ENCODE measurements around the gene HDAC5.
"Not testable (repeated sequence)": the region's sequence is repeated elsewhere in the genome, so short reads cannot be mapped to it uniquely, and the experiment has no call there.

Gene HDAC5

DNA sequence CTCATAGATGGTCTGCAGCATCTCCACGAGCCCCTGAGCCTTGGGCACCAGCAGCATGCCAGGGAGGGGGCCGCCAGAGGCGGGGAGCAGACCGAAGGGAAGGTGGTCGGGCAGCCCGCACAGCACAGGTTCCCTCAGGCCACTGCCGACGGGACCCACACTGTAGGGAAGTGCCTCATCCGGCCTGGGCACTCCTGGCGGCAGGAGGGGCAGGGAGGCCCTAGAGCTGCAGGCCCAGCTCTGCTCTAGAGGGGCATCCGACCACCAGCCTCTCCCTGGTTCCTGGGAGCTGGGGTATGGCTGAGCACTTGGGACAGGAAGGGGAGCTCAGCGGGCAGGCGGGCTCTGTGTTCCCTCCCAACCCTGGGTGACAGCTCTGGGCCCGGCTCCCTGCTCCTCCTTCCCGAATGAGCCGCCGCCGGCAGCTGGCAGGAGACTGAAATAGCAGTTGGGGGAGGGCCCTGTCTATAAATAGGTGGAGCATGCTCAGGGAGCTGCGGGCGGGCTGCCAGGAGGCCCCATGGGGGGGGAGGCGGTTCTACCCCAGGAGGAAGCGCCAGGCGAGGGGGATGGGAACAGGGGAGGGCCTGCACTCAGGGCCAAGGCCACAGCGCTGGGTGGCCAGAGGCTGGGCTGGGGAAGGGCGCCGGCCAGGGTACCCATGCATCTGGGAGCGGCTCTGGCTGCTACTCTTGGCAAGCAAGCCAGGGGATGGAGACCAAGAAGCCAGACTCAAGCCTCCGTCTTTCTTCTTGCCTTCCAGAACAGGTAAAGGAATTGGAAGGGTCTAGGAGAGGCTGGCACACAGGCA is 12.4 kb downstream of the HDAC5 start:
- DNase-seq, result peak; percentile 92

DNA sequence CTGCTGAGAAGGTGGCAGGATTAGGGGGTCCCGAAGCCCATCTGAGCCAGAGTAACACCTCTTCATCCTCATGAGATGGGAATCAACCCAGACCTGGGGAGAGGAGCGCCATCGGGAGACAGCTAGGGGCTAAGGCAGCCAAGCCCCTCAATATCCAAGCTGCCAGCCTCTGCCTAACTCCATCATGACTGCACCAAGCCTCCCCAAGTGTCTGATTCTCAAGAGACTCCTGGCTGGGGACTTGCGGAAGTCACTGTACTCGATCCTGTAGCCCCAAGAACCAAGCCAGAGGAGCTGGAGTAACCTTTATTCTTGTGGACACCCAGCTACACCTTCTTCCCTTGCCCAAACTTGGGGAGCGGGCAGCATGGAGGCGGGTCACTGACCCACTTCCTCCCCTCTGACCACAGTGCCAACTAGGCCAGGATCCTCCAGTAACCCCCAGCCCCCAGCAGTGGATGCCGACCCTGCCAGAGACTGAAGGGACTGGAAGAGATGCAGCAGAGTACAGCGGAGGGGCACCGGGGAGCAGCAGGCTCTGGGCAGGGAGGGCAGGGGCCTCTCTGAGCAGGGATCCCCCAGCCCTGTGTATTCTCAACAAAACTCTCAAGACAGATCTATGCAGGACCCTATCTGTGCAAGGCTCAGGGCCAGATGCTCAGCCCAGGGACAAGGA is 13.3 kb downstream of the HDAC5 start:
- DNase-seq, result no peak

DNA sequence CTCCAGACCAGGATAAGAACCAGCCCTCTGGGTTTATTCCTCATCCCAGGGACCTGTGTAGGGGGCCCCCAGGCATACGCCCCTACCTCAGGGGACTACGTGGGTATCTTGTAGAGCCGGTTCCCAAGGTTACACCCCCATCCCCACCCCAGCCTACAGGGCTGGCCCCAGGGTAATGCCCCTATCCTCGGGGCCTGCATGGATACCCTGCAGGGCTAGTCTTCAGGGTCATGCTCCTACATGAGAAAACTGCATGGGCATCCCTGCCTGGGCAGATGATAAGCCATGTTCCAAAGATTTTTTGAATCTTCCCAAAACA is 14.2 kb downstream of the HDAC5 start:
- DNase-seq, result no peak

DNA sequence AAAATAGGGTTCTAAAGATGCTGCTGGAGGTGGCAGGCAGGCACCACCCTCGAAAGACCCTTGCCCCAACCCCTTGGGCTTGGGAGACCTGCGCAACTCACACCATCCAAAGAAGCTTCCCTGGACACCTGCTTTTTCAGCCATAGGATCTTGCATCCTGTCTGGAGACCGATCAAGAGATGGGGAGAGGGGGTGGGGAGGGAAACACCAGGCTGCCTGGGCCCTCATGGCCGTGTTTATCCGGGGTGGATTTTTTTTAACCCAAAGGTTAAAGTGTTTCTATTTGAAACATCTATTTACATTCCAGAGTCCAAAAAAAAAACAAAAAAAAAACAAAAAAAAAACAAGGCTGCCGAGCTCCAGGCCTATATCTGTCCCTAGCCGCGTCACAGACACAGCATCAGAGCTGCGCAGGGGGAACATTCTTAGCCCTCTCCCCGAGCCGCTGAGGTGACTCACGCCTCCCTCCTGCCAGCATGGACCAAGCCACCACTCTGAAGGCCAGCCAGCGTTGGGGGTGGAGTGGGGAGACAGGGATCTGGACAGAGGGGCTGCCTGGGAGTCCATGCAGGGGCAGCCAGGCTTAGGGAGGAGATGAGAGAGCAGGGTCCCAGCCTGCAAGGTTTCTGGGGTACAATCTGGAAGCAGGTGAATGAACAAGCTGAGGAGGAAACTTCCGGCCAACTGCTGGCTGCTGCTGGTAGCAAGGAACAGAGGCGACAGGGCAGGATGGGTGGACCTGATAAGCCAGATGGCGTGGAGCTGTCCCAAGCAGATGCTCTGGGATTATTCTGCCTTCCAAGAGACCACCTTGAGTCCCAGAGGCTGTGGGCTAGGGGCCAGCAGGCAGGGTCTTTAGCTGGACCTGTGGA is 14.8 kb downstream of the HDAC5 start:
- DNase-seq, result no peak

DNA sequence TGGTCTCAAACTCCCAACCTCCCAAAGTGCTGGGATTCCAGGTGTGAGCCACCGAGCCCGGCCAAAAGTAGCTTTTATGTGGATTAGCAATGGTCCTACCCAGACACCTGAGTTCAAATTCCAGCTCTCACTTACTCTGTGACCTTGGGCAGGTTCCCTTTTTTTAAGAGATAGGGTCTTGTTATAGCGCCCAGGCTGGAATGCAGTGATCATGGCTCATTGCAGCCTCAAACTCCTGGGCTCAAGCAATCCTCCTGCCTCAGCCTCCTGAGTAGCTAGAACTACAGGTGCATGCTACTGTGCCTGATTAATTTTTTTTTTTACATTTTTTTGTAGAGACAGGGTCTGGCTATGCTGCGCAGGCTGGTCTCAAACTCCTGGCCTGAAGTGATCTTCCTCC is 16.6 kb downstream of the HDAC5 start:
- no peak for DNase-seq

DNA sequence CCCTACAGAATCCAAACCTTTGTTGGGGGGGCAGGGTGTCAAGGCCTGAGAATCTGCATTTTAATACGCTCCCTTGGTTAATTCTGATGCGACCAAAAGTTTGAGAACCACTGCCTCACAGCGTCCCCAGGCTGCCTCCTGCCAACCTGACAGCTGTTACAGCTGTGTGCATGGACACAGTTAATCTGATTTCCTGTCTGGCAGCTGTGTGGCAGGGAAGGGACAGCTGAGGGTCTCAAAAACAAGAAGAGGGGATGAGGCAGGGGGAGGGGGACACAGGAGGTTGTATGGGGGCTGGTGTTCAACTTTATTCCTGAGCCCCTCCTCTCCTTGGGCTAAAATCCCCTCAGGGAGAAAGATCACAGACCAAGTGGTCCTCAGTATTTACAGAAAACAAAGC is 17.5 kb downstream of the HDAC5 start:
- DNase-seq, result no peak

DNA sequence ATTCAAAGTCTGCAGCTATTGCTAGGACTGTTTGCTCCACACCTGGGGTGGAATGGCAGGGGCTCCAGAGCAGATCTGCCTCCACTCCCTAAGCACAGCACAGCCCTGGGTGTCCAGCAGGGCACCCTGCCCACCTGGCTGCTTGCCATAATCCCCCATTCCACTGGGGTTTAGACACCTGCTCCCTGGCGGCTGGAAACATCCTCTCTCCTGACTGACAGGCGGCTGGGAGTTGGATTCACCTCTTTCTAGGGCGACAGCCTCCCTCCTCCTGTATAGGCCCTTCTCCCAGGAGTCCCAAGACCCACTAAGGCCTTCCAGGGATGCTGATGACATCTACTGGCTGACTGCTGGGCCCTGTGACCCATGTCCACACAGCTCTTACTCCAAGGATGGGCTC is 18.0 kb downstream of the HDAC5 start:
- DNase-seq, result peak; percentile 59

DNA sequence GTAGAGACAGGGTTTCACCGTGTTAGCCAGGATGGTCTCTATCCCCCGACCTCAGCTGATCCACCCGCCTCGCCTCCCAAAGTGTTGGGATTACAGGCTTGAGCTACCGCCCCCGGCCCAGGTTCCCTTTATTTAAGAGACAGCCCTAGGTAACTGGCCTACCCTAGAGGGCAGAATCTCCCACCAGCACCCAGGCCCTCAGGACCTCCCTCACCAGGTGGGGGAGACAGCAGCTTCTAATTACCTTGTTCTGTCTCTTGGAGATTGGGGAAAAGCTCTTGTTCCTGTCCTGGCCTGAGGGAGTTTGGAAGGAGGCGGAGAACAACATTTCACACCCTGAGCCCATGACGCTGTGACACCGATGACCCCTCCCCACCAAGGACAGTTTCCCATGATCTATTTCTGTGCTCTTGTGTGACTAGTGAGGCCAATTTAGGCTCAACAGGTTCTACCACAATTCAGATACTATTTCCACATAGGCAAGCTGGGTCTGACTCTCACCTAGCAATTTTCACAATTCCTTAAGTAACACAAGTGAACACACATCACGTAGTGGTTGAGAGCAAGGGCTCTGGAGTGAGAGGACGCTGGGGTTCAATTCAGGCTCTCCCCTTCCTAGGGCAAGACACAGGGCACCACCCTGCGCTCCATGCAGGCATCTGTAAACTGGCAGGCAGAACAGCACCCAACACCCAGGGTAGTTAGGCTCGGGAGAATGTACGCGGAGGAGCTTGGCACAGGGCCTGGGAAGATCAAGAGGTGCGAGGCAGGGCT is 20.4 kb downstream of the HDAC5 start:
- DNase-seq, result no peak

DNA sequence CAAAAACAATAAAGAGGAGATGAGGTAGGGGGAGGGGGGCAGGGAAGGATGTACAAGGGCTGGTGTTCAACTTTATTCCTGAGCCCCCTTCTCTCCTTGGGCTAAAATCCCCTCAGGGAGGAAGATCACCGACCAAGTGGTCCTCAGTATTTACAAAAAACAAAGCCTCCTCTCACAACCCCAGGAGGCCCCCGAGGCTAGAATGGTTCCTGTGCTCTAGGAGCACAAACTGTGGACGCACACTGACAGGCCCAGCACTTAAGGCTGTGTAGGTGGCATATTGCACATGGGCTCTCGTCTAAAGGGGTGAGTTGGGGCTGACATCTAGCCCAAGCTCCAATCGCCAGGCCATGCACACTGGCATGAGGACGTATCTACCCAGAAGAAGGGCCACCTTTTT is 21.6 kb downstream of the HDAC5 start:
- not testable (repeated sequence) for DNase-seq

DNA sequence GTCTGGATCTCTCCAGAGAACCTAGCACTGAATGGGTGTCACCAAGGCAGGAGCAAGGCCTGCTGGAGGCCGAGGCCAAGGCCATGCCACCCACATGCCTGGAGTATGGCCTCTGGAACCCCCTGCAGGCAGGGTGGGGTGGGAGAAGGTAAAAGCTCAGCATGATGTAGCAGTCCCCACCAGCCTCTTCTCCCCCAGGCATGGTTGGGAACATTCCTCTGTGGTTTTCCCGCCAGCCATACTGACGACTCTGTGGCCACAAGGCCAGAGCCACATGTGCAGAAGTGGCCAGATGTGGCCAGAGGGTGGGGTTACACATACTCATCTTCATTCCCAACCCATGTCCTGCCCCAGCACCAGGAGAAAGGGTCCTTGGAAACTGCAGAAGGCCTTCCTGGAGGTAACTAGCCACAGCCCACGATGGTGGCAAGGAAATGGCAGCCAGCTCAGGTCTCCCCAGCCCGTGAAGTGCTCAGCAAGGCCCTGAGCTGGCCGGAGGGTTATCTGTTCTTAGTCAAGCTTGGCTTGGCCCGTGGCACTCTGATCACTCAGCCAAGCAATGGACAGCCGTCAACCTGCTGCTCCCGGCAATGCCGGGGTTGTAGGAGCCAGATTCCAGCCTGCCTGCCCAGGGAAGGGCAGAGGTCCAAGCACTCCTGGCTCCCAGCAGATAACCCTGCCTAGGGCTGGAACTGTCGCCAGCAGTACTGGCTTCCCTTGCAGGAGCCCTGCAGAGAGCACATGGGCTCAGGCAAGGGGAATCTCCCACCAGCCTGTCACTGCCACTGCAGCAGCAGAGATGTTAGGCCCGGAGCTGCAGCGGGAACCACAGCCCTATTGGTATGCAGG is 26.1 kb downstream of the HDAC5 start:
- DNase-seq, result no peak

DNA sequence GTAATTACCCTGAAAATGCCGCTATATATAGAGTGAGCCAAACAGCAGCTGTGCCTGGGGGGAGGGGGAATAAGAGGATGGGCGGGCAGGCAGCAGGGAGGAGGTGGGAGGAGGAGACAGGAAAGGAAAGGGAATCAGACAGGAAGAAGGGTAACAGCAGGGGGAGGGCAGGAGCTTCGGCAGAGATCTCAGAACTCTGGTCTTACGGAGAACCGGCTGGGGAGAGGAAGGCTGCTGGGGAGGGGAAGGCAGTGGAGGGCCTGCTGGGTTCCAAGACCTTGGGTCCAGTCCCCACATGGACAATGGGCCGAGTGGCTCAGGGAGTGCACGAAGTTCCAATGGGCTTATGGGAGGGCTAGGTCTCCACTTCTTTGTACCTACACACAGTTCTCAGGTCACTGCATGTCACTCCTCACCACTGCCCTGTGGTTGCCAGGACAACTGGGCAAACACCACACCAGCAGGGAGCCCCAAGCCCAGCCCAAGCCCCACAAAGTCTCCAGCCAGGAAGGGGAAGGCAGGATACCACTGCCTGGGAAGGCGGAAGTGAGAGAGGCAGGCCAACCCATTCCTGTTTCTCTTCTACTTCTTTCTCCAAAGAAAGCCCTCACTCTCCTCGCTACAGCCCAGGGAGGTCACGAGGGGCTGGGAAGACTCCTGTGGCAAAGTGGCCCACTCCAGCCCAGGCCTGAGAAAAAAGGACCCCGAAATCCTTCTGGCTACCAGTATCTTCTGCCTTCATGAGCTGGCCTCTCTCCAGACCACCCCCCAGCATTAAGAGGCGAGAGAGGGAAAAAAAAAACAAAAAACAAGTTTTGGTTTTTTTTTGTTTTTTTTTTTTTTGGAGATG is 27.6 kb downstream of the HDAC5 start:
- DNase-seq, result peak; percentile 80

DNA sequence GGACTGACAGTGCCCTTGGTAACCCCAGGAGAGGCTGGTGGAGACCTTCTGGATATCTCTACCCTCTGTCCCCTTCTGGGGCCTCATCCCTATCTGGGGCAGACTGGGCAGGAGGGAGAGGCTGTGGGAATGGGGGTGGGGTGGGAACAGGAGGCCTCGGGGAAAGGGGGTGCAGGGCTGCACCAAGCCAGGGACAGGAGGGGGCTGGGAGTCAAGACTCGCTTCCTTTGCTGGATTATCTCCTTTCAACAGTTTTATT is 28.1 kb downstream of the HDAC5 start:
- DNase-seq, result no peak

DNA sequence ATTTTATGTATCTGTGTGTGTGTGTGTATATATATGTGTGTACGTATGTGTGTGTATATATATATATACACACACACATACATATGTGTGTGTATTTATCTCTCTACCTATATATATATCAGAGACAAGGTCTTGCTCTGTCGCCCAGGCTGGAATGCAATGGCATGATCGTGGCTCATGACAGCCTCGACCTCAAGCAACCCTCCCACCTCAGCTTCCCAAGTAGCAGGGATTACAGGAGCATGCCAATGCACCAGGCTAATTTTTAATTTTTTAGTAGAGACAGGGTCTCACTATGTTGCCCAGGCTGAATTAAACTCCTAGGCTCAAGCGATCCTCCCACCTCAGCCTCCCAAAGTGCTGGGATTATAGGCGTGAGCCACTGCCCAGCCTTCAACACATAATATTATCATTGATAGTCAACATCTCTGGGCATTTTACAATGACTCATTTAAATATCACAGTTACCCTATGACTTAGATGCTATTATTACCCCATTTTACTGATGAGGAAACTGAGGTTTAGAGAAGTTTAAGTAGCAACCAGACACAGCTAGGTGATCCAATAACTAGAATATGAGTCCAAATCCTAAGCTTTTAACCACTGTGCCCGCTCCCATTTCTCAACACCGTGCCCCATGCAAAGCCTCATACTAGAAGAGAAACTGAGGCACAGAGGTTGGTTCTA is 28.6 kb downstream of the HDAC5 start:
- DNase-seq, result no peak

DNA sequence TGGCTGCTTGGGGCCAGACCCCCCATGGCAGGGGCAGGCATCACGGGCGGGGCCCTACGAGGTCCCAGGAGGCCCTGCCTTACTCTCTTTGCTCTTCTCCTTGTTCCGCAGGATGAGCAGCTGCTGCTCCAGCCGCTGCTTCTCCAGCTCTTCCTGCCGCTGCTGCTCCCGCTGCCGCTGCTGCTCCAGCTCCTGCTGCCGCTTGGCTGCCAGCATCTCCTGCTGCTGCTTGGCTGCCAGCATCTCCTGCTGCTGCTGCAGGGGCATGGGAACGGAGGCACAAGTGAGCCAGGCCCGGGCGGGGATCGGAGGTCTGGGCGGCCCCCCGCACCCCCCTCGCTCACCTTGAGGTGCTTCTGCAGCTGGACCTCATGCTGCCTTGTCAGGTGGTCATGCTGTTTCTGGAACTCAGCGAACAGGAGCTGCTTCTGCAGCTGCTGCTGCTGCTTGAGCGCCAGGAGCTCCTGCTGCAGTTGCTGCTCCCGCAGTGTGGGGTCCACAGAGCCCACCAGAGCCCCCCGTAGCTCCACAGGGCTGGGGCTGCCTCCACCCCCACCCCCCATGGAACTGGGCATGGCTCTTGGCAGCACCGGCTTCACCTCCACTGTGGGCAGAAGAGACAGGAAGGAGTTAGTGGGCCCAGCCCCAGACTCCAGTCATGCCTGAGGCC is 30.1 kb downstream of the HDAC5 start:
- DNase-seq, result no peak

DNA sequence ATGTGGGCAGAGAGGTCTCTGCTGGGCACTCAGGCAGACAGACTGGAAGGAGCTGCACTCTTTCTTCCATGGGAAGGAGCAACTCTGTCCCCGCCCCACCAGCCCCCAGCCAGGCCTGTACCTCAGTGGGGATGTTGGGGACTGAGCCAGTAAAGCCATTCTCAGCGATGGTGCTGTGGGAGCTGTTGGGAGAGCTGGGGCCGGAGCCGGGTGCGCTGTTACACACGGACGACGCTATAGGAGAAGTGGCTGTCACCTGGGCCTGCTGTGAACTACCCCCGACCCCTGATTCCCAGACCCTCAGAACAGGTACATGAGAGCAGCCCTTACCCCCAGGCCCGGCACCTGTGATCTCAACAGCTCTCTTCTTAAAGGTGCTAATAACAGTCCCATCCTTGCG is 31.4 kb downstream of the HDAC5 start:
- no peak for DNase-seq

DNA sequence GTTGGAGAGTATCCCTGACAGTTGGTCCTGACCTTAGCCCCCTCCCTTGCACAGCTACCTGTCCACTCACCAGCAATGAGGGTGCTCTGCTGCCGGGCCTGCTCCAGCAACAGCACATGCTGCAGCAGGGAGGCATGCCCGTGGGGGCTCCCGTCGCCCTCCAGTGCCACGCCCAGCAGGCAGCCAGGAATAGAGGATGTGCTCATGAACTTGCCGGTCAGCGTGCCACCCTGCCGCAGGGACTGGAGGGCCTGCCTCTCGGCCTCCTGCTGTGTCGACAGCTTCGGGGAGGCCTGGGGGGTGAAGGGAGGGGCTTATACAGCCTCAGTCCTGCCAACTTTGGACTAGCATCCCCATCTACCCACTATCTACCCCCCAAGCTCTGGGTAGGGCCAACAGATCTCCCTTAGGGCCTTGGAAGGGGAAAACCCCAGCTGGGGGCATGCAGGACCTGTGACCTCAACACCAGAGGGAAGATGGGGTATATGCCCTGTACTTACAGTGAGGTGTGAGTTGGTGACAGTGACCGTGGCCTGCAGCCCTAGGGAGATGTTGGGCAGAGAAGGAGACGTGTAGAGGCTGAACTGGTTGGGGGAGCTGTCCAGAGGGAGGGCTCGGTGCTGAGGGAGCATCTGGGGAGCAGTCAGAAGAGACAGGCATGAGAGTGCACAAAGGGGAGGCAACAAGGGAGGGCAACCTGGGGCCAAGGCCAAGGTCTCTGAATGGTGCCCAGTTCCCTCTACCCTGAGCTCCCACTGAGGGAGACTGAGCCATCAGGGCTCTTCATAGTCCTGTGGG is 32.0 kb downstream of the HDAC5 start:
- no peak for DNase-seq

DNA sequence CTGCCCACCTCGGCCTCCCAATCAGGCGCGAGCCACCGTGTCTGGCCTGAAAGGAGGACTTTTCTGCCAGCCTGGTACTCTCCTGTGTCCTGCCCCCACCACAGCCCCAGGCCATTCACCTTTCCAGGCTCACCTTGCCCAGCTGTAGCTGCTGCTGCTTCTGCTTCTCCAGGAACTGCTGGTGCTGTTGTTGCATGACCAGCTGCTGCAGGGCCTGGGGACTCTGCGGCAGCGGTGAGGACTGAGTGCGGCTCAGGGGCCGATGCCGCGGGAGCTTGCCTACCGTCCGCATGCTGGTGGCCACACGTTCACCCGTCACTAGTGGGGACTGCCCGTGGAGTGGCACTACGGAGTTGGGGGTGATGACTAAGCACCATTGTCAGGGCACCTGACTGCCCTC is 35.2 kb downstream of the HDAC5 start:
- DNase-seq, result no peak

DNA sequence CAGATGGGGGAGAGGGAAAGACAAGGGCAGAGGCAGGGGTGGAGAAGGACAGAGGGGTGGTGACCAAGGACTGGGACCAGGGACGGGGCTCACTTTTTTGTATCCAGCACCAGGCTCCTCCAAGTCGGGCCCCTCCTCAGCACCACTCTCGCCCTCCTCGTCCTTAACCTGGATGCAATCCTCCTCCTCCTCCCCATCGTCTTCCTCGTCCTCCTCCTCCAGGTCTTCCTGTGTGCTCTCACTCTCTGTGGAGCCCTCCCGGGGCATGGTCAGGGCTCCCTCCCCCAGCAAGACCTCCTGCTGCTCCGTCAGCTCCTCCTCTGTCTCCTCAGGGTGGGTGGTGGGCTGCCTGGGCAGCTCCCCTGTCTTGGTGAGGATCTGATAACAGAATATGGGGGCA is 36.1 kb downstream of the HDAC5 start:
- no peak for DNase-seq

Data from NCI-H1092 treated with DMSO at 0.1 percent for 48 hours (cell line).